Panc1 (cell line): Measurements from ENCODE around the gene LGI4. TPM values are rescaled to one million over a fixed set of nuclear protein-coding genes. Genes with fewer than 3 reads are reported as not detected.

Experiments used
- ATAC-seq: fragments of 200-7000 bp; cut with Tn5 transposase; 2 replicates; pipeline ENCODE4 v1.9.1; 2020; ENCODE audit warnings: mild to moderate bottlenecking, moderate library complexity
- BruUV-seq: library from RNA; stranded (reverse); fragments of 400-500 nt; replicated peaks from 2 replicates; lab custom pipeline; 2021; lab: Mats Ljungman, UMichigan
- CTCF ChIA-PET: fragments of 300-600 bp; sonication (Branson Sonifier 250); formaldehyde crosslinking; loops from one replicate; lab custom pipeline; 2022; ENCODE audit warnings: antibody characterized with exemption; lab: Charles Lee
- POLR2A ChIA-PET: fragments of 300-600 bp; sonication (Branson Sonifier 250); formaldehyde crosslinking; loops from one replicate; lab custom pipeline; 2022; ENCODE audit warnings: antibody characterized with exemption; lab: Charles Lee
- DNase-seq: peaks from one replicate; pipeline ENCODE4 v3.0.0-alpha.2; 2010; ENCODE audit warnings: low read depth, low spot score
- H3K27ac ChIP-seq: 2 replicates; pipeline ENCODE4 v1.5.1; 2011; ENCODE audit warnings: mild to moderate bottlenecking, low read length, inconsistent platforms
- H3K27me3 ChIP-seq: fragments of 200-500 bp; sonication (Bioruptor generic); 2 replicates; pipeline ENCODE4 v1.6.0; 2014; ENCODE audit warnings: low read length, inconsistent platforms; ENCODE audit not compliant: control insufficient read depth, insufficient read depth
- H3K36me3 ChIP-seq: fragments of 200-500 bp; sonication (Bioruptor generic); 2 replicates; pipeline ENCODE4 v1.5.1; 2014; ENCODE audit warnings: inconsistent platforms, mild to moderate bottlenecking, low read length, moderate library complexity; ENCODE audit not compliant: control insufficient read depth, insufficient read depth
- H3K4me1 ChIP-seq: 2 replicates; pipeline ENCODE4 v1.5.1; 2011; ENCODE audit warnings: inconsistent platforms, mild to moderate bottlenecking, low read length, moderate library complexity; ENCODE audit not compliant: control insufficient read depth, insufficient read depth
- H3K4me3 ChIP-seq, 2 experiments: 2 replicates each; pipeline ENCODE4 v1.5.1; 2011 to 2012; ENCODE audit warnings: low read depth in 2 of 2, low read length in 2 of 2, mild to moderate bottlenecking in 2 of 2, inconsistent platforms in 1 of 2, moderate library complexity in 1 of 2
- H3K9me3 ChIP-seq: fragments of 200-500 bp; sonication (Bioruptor generic); 2 replicates; pipeline ENCODE4 v1.5.1; 2014; ENCODE audit warnings: low read depth, mild to moderate bottlenecking, inconsistent platforms, low read length, moderate library complexity; ENCODE audit not compliant: control insufficient read depth, insufficient read depth
- CTCF ChIP-seq: fragments of 450-650 bp; IDR thresholded peaks from 2 replicates; pipeline ENCODE4 v1.5.1; 2017; ENCODE audit warnings: mild to moderate bottlenecking
- POLR2AphosphoS5 ChIP-seq: IDR thresholded peaks from 2 replicates; pipeline ENCODE4 v1.6.1; 2012; ENCODE audit warnings: mild to moderate bottlenecking, low read depth, low read length, moderate library complexity
- REST ChIP-seq, 2 experiments: IDR thresholded peaks; 2 replicates each; pipeline ENCODE4 v1.6.1; 2011 to 2012; ENCODE audit warnings: low read depth in 2 of 2, control low read depth in 1 of 2, low read length in 1 of 2, mild to moderate bottlenecking in 1 of 2, moderate library complexity in 1 of 2; ENCODE audit not compliant: insufficient read depth in 1 of 2
- SIN3A ChIP-seq: IDR thresholded peaks from 2 replicates; pipeline ENCODE4 v1.6.1; 2012; ENCODE audit warnings: low read depth, mild to moderate bottlenecking, low read length, moderate library complexity, borderline replicate concordance; ENCODE audit not compliant: insufficient read depth
- TCF7L2 ChIP-seq: IDR thresholded peaks from 2 replicates; pipeline ENCODE4 v1.6.1; 2011; ENCODE audit warnings: mild to moderate bottlenecking, low read depth, low read length, inconsistent platforms
- in situ Hi-C: cut with HindIII; loops from 2 replicates; pipeline ENCODE4 v1.10.0; 2016; ENCODE audit warnings: low sequenced_read_pairs, low pct_unique_long_range_greater_than_20kb
- intact Hi-C: fragments of 100-400 bp; cut with micrococcal nuclease; formaldehyde crosslinking; loops from one replicate; pipeline ENCODE4 v1.10.0; 2022; ENCODE audit not compliant: unreplicated experiment
- total RNA-seq: library from RNA; stranded (reverse); gene quantifications from one replicate; pipeline ENCODE4 v1.2.1, GENCODE V29; 2021; ENCODE audit not compliant: unreplicated experiment

LGI4 gene
- total RNA-seq, 1 experiment from 2014 or later, result 0.18 TPM

GRCh38 chr19:35149463-35149862 is 14.6 kb upstream of the LGI4 start:
- 0 out of 2 replicates have a peak, but pooled peaks cover 2% of the 10 kb centered on the region for H3K27me3 ChIP-seq
- H3K36me3 ChIP-seq, result no peaks in the 10 kb centered on the region; the same call in 1 of the 2 replicates
- intact Hi-C loops, result no loop called here
- in situ Hi-C loops, result no loop called here
- ChIA-PET POLR2A (interaction anchor here (0.6 kb wide), 1 partner anchor 359 kb away, joined by 5 read pairs; no protein-coding TSS in a partner anchor), CTCF (no interaction called here)
- no peak overlapping the region for H3K27ac ChIP-seq
- peaks cover 4% of the 10 kb centered on the region; the same call in 1 of the 2 replicates for H3K4me1 ChIP-seq
- no peak for DNase-seq
- TF ChIP-seq SIN3A (no peak), CTCF (no peak), TCF7L2 (no peak), REST (IDR thresholded peaks at IDR 0.05; ENCODE audit: insufficient read depth in 1 of 2, low read depth in 2 of 2, low read length in 1 of 2) (no peak), POLR2AphosphoS5 (no peak)
- no peak for ATAC-seq
- H3K9me3 ChIP-seq, result no peaks in the 10 kb centered on the region
- no TSS peak for BruUV-seq
- H3K4me3 ChIP-seq, result no peak overlapping the region

GRCh38 chr19:35146746-35147459 is 12.0 kb upstream of the LGI4 start:
- in situ Hi-C loops (no loop called here), intact Hi-C loops (no loop called here)
- CTCF ChIA-PET, result interaction anchor here (0.6 kb wide), 1 partner anchor 10 kb away, joined by 9 read pairs; no protein-coding TSS in a partner anchor
- POLR2A ChIA-PET, result no interaction called here
- Histone ChIP-seq H3K4me3 (no peak overlapping the region), H3K36me3 (no peaks in the 10 kb centered on the region; the same call in none of the 2 replicates), H3K27me3 (peaks cover 15% of the 10 kb centered on the region), H3K4me1 (peaks cover 7% of the 10 kb centered on the region), H3K27ac (no peak overlapping the region), H3K9me3 (no peaks in the 10 kb centered on the region)
- ATAC-seq, result no peak
- DNase-seq, result no peak
- BruUV-seq, result no TSS peak
- TF ChIP-seq CTCF (no peak), SIN3A (no peak), POLR2AphosphoS5 (no peak), REST (IDR thresholded peaks at IDR 0.05; ENCODE audit: insufficient read depth in 1 of 2, low read depth in 2 of 2, low read length in 1 of 2) (no peak), TCF7L2 (no peak)
